ENCODE data around the gene KIF18A.
"Not testable (repeated sequence)": the region's sequence is repeated elsewhere in the genome, so short reads cannot be mapped to it uniquely, and the experiment has no call there.

Gene KIF18A

GRCh38 chr11:28087693-28088092 lies 20.3 kb downstream of the KIF18A start:
- H3K4me1 ChIP-seq (ENCODE audit: control insufficient read depth, insufficient read depth, low read length); H3K36me3 ChIP-seq (ENCODE audit: control insufficient read depth in 2 of 2, insufficient read depth in 2 of 2, low read length in 2 of 2); H3K27me3 ChIP-seq (ENCODE audit: control insufficient read depth in 1 of 2, insufficient read depth in 2 of 2, low read length in 2 of 2); H3K4me3 ChIP-seq (ENCODE audit: low read length in 2 of 2); H3K9ac ChIP-seq (ENCODE audit: low read length in 2 of 2); H3K9me3 ChIP-seq (ENCODE audit: control insufficient read depth in 2 of 2, low read length in 2 of 2); H3K27ac ChIP-seq (ENCODE audit: low read length): not testable (repeated sequence)

- not testable (repeated sequence) for H3K9ac ChIP-seq (ENCODE audit: low read length in 2 of 2); H3K4me3 ChIP-seq (ENCODE audit: low read length in 2 of 2); H3K36me3 ChIP-seq (ENCODE audit: control insufficient read depth in 2 of 2, insufficient read depth in 2 of 2, low read length in 2 of 2); H3K27ac ChIP-seq (ENCODE audit: low read length); H3K27me3 ChIP-seq (ENCODE audit: control insufficient read depth in 1 of 2, insufficient read depth in 2 of 2, low read length in 2 of 2); H3K4me1 ChIP-seq (ENCODE audit: control insufficient read depth, insufficient read depth, low read length); H3K9me3 ChIP-seq (ENCODE audit: control insufficient read depth in 2 of 2, low read length in 2 of 2)
Measured at GRCh38 chr11:28087192-28087591, 20.8 kb downstream of the KIF18A start.

GRCh38 chr11:28086569-28086968 lies 21.4 kb downstream of the KIF18A start:
- Histone ChIP-seq H3K4me3 (ENCODE audit: low read length in 2 of 2) (no peak overlapping the region), H3K36me3 (ENCODE audit: control insufficient read depth in 2 of 2, insufficient read depth in 2 of 2, low read length in 2 of 2) (no peaks in the 10 kb centered on the region), H3K9ac (ENCODE audit: low read length in 2 of 2) (no peak overlapping the region), H3K27ac (ENCODE audit: low read length) (no peak overlapping the region), H3K4me1 (ENCODE audit: control insufficient read depth, insufficient read depth, low read length) (no peaks in the 10 kb centered on the region), H3K9me3 (ENCODE audit: control insufficient read depth in 2 of 2, low read length in 2 of 2) (no peaks in the 10 kb centered on the region), H3K27me3 (ENCODE audit: control insufficient read depth in 1 of 2, insufficient read depth in 2 of 2, low read length in 2 of 2) (no peaks in the 10 kb centered on the region)

GRCh38 chr11:28083118-28083517 lies 24.8 kb downstream of the KIF18A start:
- Histone ChIP-seq H3K4me1 (ENCODE audit: control insufficient read depth, insufficient read depth, low read length) (no peaks in the 10 kb centered on the region), H3K4me3 (ENCODE audit: low read length in 2 of 2) (no peak overlapping the region), H3K9me3 (ENCODE audit: control insufficient read depth in 2 of 2, low read length in 2 of 2) (no peaks in the 10 kb centered on the region), H3K27ac (ENCODE audit: low read length) (no peak overlapping the region), H3K36me3 (ENCODE audit: control insufficient read depth in 2 of 2, insufficient read depth in 2 of 2, low read length in 2 of 2) (no peaks in the 10 kb centered on the region), H3K27me3 (ENCODE audit: control insufficient read depth in 1 of 2, insufficient read depth in 2 of 2, low read length in 2 of 2) (no peaks in the 10 kb centered on the region), H3K9ac (ENCODE audit: low read length in 2 of 2) (no peak overlapping the region)

GRCh38 chr11:28077521-28077920 lies 30.4 kb downstream of the KIF18A start:
- Histone ChIP-seq H3K9ac (ENCODE audit: low read length in 2 of 2) (no peak overlapping the region), H3K9me3 (ENCODE audit: control insufficient read depth in 2 of 2, low read length in 2 of 2) (no peaks in the 10 kb centered on the region), H3K27me3 (ENCODE audit: control insufficient read depth in 1 of 2, insufficient read depth in 2 of 2, low read length in 2 of 2) (no peaks in the 10 kb centered on the region), H3K4me1 (ENCODE audit: control insufficient read depth, insufficient read depth, low read length) (no peaks in the 10 kb centered on the region), H3K36me3 (ENCODE audit: control insufficient read depth in 2 of 2, insufficient read depth in 2 of 2, low read length in 2 of 2) (no peaks in the 10 kb centered on the region), H3K4me3 (ENCODE audit: low read length in 2 of 2) (no peak overlapping the region), H3K27ac (ENCODE audit: low read length) (no peak overlapping the region)

- Histone ChIP-seq H3K4me1 (ENCODE audit: control insufficient read depth, insufficient read depth, low read length) (no peaks in the 10 kb centered on the region), H3K9ac (ENCODE audit: low read length in 2 of 2) (no peak overlapping the region), H3K27me3 (ENCODE audit: control insufficient read depth in 1 of 2, insufficient read depth in 2 of 2, low read length in 2 of 2) (no peaks in the 10 kb centered on the region), H3K27ac (ENCODE audit: low read length) (no peak overlapping the region), H3K4me3 (ENCODE audit: low read length in 2 of 2) (no peak overlapping the region), H3K36me3 (ENCODE audit: control insufficient read depth in 2 of 2, insufficient read depth in 2 of 2, low read length in 2 of 2) (no peaks in the 10 kb centered on the region), H3K9me3 (ENCODE audit: control insufficient read depth in 2 of 2, low read length in 2 of 2) (no peaks in the 10 kb centered on the region)
Measured at GRCh38 chr11:28072321-28072720, 35.6 kb downstream of the KIF18A start.

- no peaks in the 10 kb centered on the region for H3K27me3 ChIP-seq (ENCODE audit: control insufficient read depth in 1 of 2, insufficient read depth in 2 of 2, low read length in 2 of 2)
- no peaks in the 10 kb centered on the region for H3K36me3 ChIP-seq (ENCODE audit: control insufficient read depth in 2 of 2, insufficient read depth in 2 of 2, low read length in 2 of 2)
- H3K27ac ChIP-seq (ENCODE audit: low read length) = no peak overlapping the region
- H3K9ac ChIP-seq (ENCODE audit: low read length in 2 of 2) = no peak overlapping the region
- H3K4me1 ChIP-seq (ENCODE audit: control insufficient read depth, insufficient read depth, low read length) = no peaks in the 10 kb centered on the region
- no peaks in the 10 kb centered on the region for H3K9me3 ChIP-seq (ENCODE audit: control insufficient read depth in 2 of 2, low read length in 2 of 2)
- H3K4me3 ChIP-seq (ENCODE audit: low read length in 2 of 2) = no peak overlapping the region
Measured at GRCh38 chr11:28071305-28071704, 36.7 kb downstream of the KIF18A start.

GRCh38 chr11:28058333-28058732 lies 49.6 kb downstream of the KIF18A start:
- Histone ChIP-seq H3K9ac (ENCODE audit: low read length in 2 of 2) (no peak overlapping the region), H3K4me1 (ENCODE audit: control insufficient read depth, insufficient read depth, low read length) (no peaks in the 10 kb centered on the region), H3K4me3 (ENCODE audit: low read length in 2 of 2) (no peak overlapping the region), H3K27me3 (ENCODE audit: control insufficient read depth in 1 of 2, insufficient read depth in 2 of 2, low read length in 2 of 2) (no peaks in the 10 kb centered on the region), H3K27ac (ENCODE audit: low read length) (no peak overlapping the region), H3K9me3 (ENCODE audit: control insufficient read depth in 2 of 2, low read length in 2 of 2) (no peaks in the 10 kb centered on the region), H3K36me3 (ENCODE audit: control insufficient read depth in 2 of 2, insufficient read depth in 2 of 2, low read length in 2 of 2) (no peaks in the 10 kb centered on the region)

- no peaks in the 10 kb centered on the region for H3K9me3 ChIP-seq (ENCODE audit: control insufficient read depth in 2 of 2, low read length in 2 of 2)
- H3K27ac ChIP-seq (ENCODE audit: low read length) = no peak overlapping the region
- H3K27me3 ChIP-seq (ENCODE audit: control insufficient read depth in 1 of 2, insufficient read depth in 2 of 2, low read length in 2 of 2) = no peaks in the 10 kb centered on the region
- H3K4me3 ChIP-seq (ENCODE audit: low read length in 2 of 2) = no peak overlapping the region
- no peaks in the 10 kb centered on the region for H3K36me3 ChIP-seq (ENCODE audit: control insufficient read depth in 2 of 2, insufficient read depth in 2 of 2, low read length in 2 of 2)
- no peak overlapping the region for H3K9ac ChIP-seq (ENCODE audit: low read length in 2 of 2)
- H3K4me1 ChIP-seq (ENCODE audit: control insufficient read depth, insufficient read depth, low read length) = no peaks in the 10 kb centered on the region
Measured at GRCh38 chr11:28054821-28055220, 53.1 kb downstream of the KIF18A start.

GRCh38 chr11:28049338-28050216 lies 58.4 kb downstream of the KIF18A start:
- no peak overlapping the region for H3K9ac ChIP-seq (ENCODE audit: low read length in 2 of 2)
- no peaks in the 10 kb centered on the region for H3K27me3 ChIP-seq (ENCODE audit: control insufficient read depth in 1 of 2, insufficient read depth in 2 of 2, low read length in 2 of 2)
- H3K4me3 ChIP-seq (ENCODE audit: low read length in 2 of 2) = no peak overlapping the region
- no peak overlapping the region for H3K27ac ChIP-seq (ENCODE audit: low read length)
- H3K36me3 ChIP-seq (ENCODE audit: control insufficient read depth in 2 of 2, insufficient read depth in 2 of 2, low read length in 2 of 2) = no peaks in the 10 kb centered on the region
- H3K4me1 ChIP-seq (ENCODE audit: control insufficient read depth, insufficient read depth, low read length) = no peaks in the 10 kb centered on the region
- no peaks in the 10 kb centered on the region for H3K9me3 ChIP-seq (ENCODE audit: control insufficient read depth in 2 of 2, low read length in 2 of 2)

GRCh38 chr11:28048812-28049211 lies 59.1 kb downstream of the KIF18A start:
- no peaks in the 10 kb centered on the region for H3K36me3 ChIP-seq (ENCODE audit: control insufficient read depth in 2 of 2, insufficient read depth in 2 of 2, low read length in 2 of 2)

More at GRCh38 chr11:28048812-28049211, 59.1 kb downstream of the KIF18A start:
- no peaks in the 10 kb centered on the region for H3K27me3 ChIP-seq (ENCODE audit: control insufficient read depth in 1 of 2, insufficient read depth in 2 of 2, low read length in 2 of 2)
- H3K4me1 ChIP-seq (ENCODE audit: control insufficient read depth, insufficient read depth, low read length) = no peaks in the 10 kb centered on the region
- no peak overlapping the region for H3K27ac ChIP-seq (ENCODE audit: low read length)
- no peak overlapping the region for H3K4me3 ChIP-seq (ENCODE audit: low read length in 2 of 2)
- no peaks in the 10 kb centered on the region for H3K9me3 ChIP-seq (ENCODE audit: control insufficient read depth in 2 of 2, low read length in 2 of 2)
- H3K9ac ChIP-seq (ENCODE audit: low read length in 2 of 2) = no peak overlapping the region
